Psoas muscle (tissue), 8 donors: ENCODE results near the gene THADA. TPM values are rescaled to one million over a fixed set of nuclear protein-coding genes. Genes with fewer than 3 reads are reported as not detected.
A peak's percentile ranks its signal among the peaks of the same experiment; 100 is the strongest.

Experiments
- ATAC-seq, 4 donors: fragments of 200-7000 bp; cut with Tn5 transposase; one replicate each; pipeline ENCODE4 v1.9.1; 2020; ENCODE audit warnings: moderate library complexity in 3 of 4, mild to moderate bottlenecking in 2 of 4
- DNase-seq, 2 donors: peaks; one replicate each; pipeline ENCODE4 v3.0.0-alpha.2; 2020
- H3K27ac ChIP-seq: fragments of 200-600 bp; one replicate; pipeline ENCODE4 v1.8.0; 2022
- H3K27me3 ChIP-seq, 3 donors: fragments of 200-600 bp in 1 of 3; one replicate each; pipeline versions ENCODE4 v1.6.1 to v1.8.0; 2013 to 2022; ENCODE audit warnings: low read length in 2 of 3, mild to moderate bottlenecking in 2 of 3, moderate library complexity in 1 of 3; ENCODE audit not compliant: insufficient read depth in 3 of 3
- H3K36me3 ChIP-seq, 2 donors: fragments of 200-600 bp in 1 of 2; one replicate each; pipeline versions ENCODE4 v1.6.1 to v1.8.0; 2013 to 2022; ENCODE audit warnings: low read depth in 1 of 2, mild to moderate bottlenecking in 1 of 2, moderate library complexity in 1 of 2; ENCODE audit not compliant: insufficient read depth in 1 of 2
- H3K4me1 ChIP-seq: fragments of 200-600 bp; one replicate; pipeline ENCODE4 v1.8.0; 2022
- H3K4me3 ChIP-seq: fragments of 200-600 bp; one replicate; pipeline ENCODE4 v1.8.0; 2022; ENCODE audit warnings: mild to moderate bottlenecking
- H3K9me3 ChIP-seq: fragments of 200-600 bp; one replicate; pipeline ENCODE4 v1.8.0; 2022
- WGBS, 3 donors: extraction: QIAGEN DNeasy Blood & Tissue Kit; methylation state at CpG; one replicate each; pipeline versions ENCODE4 v1.1.6 to v1.1.7; 2013; 5-methylcytosine and 5-hydroxymethylcytosine counted together
- intact Hi-C, 2 donors: fragments of 100-400 bp; cut with DNase I; formaldehyde crosslinking; loops; one replicate each; pipeline versions ENCODE4 v1.11.0 to v1.14.2; 2022
- polyA plus RNA-seq, 3 donors: library from polyadenylated mRNA; stranded (reverse); fragments of 200-250 nt; gene quantifications; one replicate each; pipeline ENCODE4 v1.2.3, GENCODE V29; 2013
- total RNA-seq, 4 donors: library from RNA; stranded (reverse); fragmentation: NEBNext Ultra II Directional in 2 of 4; extraction: Animal tissue kit (Norgen Biotek cat#: 25700) in 2 of 4; gene quantifications; one replicate each; pipeline versions ENCODE4 v1.2.1 to v1.2.4, GENCODE V29; 2021 to 2023
- TF ChIP-seq, protein P1 (sequence below): fragments of 200-600 bp; IDR thresholded peaks from one replicate; pipeline ENCODE4 v1.8.0; 2022; ENCODE audit warnings: antibody characterized with exemption
- donor health status: healthy with polysubstance abuse.
- donor health status: DM: no; HTN: no; CAD: no; lungs with moderate emphysema.
- donor health status: Bipolar disorder and iron deficiency.
- donor health status: healthy.
- donor health status: DM: yes; HTN: yes; CAD: no.
- donor health status: DM: no; HTN: no; CAD: no.
- donor health status: DM: no; HTN: no; CAD: no.
- donor health status: DM: yes; HTN: yes; CAD: no.

Gene THADA
- total and polyA plus RNA-seq, 7 donors = 8.1 to 17.4 (median 11.6) TPM

DNA sequence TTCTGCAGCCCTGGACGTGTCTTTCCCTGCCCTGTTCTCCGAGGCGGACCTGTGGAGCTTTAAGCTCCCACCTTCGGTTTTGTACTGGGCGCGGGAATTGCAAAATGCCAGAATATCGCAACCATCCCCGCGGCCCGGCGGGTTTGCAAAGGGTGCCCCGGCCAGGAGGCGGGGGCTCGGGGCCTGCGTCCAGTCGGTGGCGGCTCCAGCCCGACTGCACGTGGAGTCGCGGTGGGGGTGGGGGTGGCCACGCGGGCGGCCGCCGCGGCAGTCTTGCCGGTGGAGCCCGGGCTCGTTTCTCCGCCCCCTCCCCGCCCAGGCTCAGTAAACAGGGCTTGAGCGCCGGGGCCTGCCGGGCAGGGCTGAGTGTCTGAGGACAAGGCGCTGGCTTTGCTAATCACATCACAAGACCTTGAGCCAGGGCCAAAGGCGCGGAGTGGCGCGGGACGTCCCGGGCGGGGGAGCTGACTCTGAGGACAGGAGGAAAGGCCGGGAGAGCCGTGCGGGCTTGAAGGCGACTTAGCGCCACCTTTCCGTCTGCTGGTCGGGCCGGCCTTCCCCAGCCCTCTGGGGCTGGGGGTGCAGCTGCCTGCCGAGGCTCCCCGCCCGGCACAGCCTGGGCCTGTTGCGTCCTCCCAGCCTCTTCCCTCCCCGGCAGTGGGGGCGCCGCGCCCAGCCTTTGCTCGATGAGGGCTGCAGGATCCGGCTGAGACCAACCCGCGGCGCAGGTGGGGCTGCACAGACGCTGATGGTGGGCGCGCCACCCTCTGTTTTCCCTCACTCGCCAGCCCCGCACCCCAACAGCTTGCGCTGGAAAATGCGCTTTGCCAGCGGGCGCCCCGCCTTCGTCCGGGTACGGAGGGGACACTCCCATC, 368.6 kb downstream of the THADA start:
- intact Hi-C loops = loop anchor here (2.0 to 5.0 kb wide), 5 partner anchors 95 to 265 kb away; no protein-coding TSS in a partner anchor
- peak overlapping the region; percentile 91 for H3K27ac ChIP-seq
- WGBS, 3 donors = 1% methylated on average over 64 to 77 of the region's 77 CpGs
- peak; percentile 95 to 98 for DNase-seq
- peak overlapping the region; percentile 75 for H3K4me3 ChIP-seq
- TF ChIP-seq, protein P1, sequence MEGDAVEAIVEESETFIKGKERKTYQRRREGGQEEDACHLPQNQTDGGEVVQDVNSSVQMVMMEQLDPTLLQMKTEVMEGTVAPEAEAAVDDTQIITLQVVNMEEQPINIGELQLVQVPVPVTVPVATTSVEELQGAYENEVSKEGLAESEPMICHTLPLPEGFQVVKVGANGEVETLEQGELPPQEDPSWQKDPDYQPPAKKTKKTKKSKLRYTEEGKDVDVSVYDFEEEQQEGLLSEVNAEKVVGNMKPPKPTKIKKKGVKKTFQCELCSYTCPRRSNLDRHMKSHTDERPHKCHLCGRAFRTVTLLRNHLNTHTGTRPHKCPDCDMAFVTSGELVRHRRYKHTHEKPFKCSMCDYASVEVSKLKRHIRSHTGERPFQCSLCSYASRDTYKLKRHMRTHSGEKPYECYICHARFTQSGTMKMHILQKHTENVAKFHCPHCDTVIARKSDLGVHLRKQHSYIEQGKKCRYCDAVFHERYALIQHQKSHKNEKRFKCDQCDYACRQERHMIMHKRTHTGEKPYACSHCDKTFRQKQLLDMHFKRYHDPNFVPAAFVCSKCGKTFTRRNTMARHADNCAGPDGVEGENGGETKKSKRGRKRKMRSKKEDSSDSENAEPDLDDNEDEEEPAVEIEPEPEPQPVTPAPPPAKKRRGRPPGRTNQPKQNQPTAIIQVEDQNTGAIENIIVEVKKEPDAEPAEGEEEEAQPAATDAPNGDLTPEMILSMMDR = peak; percentile 33
- no peaks in the 10 kb centered on the region for H3K27me3 ChIP-seq
- H3K36me3 ChIP-seq = peaks cover 7 to 48% of the 10 kb centered on the region in 2 donors
- H3K9me3 ChIP-seq = no peaks in the 10 kb centered on the region
- peak; percentile 68 to 77 (median 70) for ATAC-seq
- peaks cover 32% of the 10 kb centered on the region for H3K4me1 ChIP-seq

- DNase-seq (peak; percentile 97 to 99), ATAC-seq (peak; percentile 75 to 81 (median 77))
- TF ChIP-seq, protein P1 = no peak
- Histone ChIP-seq H3K9me3 (no peaks in the 10 kb centered on the region), H3K27me3 (no peaks in the 10 kb centered on the region), H3K27ac (peak within 1 kb of the TSS; percentile 91), H3K36me3 (peaks cover 7 to 49% of the 10 kb centered on the region in 2 donors), H3K4me3 (peak within 1 kb of the TSS; percentile 75), H3K4me1 (peaks cover 36% of the 10 kb centered on the region)
- WGBS, 3 donors = 0 to 1% (median 1%) methylated on average over 28 to 57 of the region's 58 CpGs
- intact Hi-C loops = loop anchor here (2.0 to 5.0 kb wide), 5 partner anchors 94 to 264 kb away; no protein-coding TSS in a partner anchor
Observed at GRCh38 chr2:43226558-43226954, 369.3 kb downstream of the THADA start, which contains the start of gene ZFP36L2. Gene ZFP36L2, minus strand, starts transcription at chr2:43226606. Its CDS starts 291 bp downstream, at chr2:43226315.

- Histone ChIP-seq H3K36me3 (peaks cover 7 to 45% of the 10 kb centered on the region in 2 donors), H3K27ac (peak overlapping the region; percentile 91), H3K4me1 (peaks cover 42% of the 10 kb centered on the region), H3K27me3 (no peaks in the 10 kb centered on the region), H3K4me3 (peak overlapping the region; percentile 75), H3K9me3 (no peaks in the 10 kb centered on the region)
- intact Hi-C loops = loop anchor here (2.0 to 5.0 kb wide), 5 partner anchors 94 to 264 kb away; no protein-coding TSS in a partner anchor
- 0 to 1% (median 0%) methylated on average over 57 to 80 of the region's 80 CpGs for WGBS, 3 donors
- ATAC-seq (peak; percentile 6 to 40 (median 30)), DNase-seq (peak; percentile 79 to 87)
- TF ChIP-seq, protein P1 = no peak
Observed at GRCh38 chr2:43225788-43226557, 369.9 kb downstream of the THADA start.

GRCh38 chr2:43225093-43225787, 370.6 kb downstream of the THADA start:
- 1 to 7% (median 3%) methylated on average over 61 to 73 of the region's 74 CpGs for WGBS, 3 donors
- TF ChIP-seq, protein P1 = no peak
- peak overlapping the region; percentile 91 for H3K27ac ChIP-seq
- peak; percentile 67 to 78 for DNase-seq
- intact Hi-C loops = loop anchor here (5.0 kb wide), 4 partner anchors 93 to 263 kb away; no protein-coding TSS in a partner anchor
- H3K27me3 ChIP-seq = no peaks in the 10 kb centered on the region
- H3K4me3 ChIP-seq = peak overlapping the region; percentile 75
- no peaks in the 10 kb centered on the region for H3K9me3 ChIP-seq
- H3K4me1 ChIP-seq = peaks cover 49% of the 10 kb centered on the region
- peak in 2 of 4 donors; percentile 0 to 6 for ATAC-seq
- peaks cover 7 to 38% of the 10 kb centered on the region in 2 donors for H3K36me3 ChIP-seq
